ENCODE results near the gene NACAD. TPM values are rescaled to one million over a fixed set of nuclear protein-coding genes. Genes with fewer than 3 reads are reported as not detected.

The NACAD gene
- total and polyA plus RNA-seq, 2 of the 4 experiments (the other 2 are of a cell fraction): 0.54 to 2.2 TPM

DNA sequence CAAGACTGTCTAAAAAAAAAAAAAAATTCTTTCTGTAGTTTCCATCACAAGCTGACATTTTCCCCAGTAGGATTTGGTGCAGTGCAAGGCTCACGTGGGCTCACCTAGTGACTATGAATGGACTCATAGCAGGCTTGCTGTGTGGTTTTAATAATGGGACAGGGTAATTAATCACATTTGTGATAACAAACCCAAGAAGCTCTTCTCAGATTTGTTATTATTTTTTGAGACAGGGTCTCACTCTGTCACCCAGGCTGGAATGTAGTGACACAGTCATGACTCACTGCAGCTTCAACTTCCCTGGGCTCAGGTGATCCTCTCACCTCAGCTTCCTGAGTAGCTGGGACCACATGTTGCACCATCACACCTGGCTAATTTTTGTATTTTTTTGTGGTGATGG lies 40.0 kb downstream of the NACAD start:
- no peak for TF ChIP-seq MAFK (IDR thresholded peaks at IDR 0.05; ENCODE audit: low read depth, low read length)
- no peak for TF ChIP-seq MAZ (IDR thresholded peaks at IDR 0.05; ENCODE audit: borderline replicate concordance, low read depth, low read length)
- TF ChIP-seq NFE2L2 (IDR thresholded peaks at IDR 0.05; ENCODE audit: low read depth, low read length): no peak
- TF ChIP-seq, protein P1, sequence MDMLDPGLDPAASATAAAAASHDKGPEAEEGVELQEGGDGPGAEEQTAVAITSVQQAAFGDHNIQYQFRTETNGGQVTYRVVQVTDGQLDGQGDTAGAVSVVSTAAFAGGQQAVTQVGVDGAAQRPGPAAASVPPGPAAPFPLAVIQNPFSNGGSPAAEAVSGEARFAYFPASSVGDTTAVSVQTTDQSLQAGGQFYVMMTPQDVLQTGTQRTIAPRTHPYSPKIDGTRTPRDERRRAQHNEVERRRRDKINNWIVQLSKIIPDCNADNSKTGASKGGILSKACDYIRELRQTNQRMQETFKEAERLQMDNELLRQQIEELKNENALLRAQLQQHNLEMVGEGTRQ (IDR thresholded peaks at IDR 0.05; ENCODE audit: low read depth, low read length): no peak
- TF ChIP-seq RFX5 (IDR thresholded peaks at IDR 0.05; ENCODE audit: low read depth, low read length): no peak
- TF ChIP-seq POLR2A (IDR thresholded peaks at IDR 0.05; ENCODE audit: low read depth, low read length): no peak
- no peak for TF ChIP-seq BHLHE40 (IDR thresholded peaks at IDR 0.05; ENCODE audit: low read depth, low read length)
- no CpG with 5 or more reads among the region's 1 CpG for WGBS, 2 experiments (ENCODE audit: extremely low coverage in 2 of 2, insufficient read length in 1 of 2)
- CTCF ChIA-PET: interaction anchor here (1.0 kb wide), 1 partner anchor 25 kb away, joined by 4 read pairs; no protein-coding TSS in a partner anchor
- H2BK5ac ChIP-seq (ENCODE audit: low read depth, low read length, poor library complexity, severe bottlenecking): no peak overlapping the region
- H4K91ac ChIP-seq (ENCODE audit: insufficient read depth, low read depth, low read length): no peak overlapping the region
- H3K79me1 ChIP-seq (ENCODE audit: low read depth in 1 of 2, low read length in 2 of 2): peaks cover 16 to 52% of the 10 kb centered on the region in 2 experiments
- intact Hi-C loops (cut with micrococcal nuclease) (no loop called here), dilution Hi-C loops (cut with HindIII; ENCODE audit: low sequenced_read_pairs, unreplicated experiment) (no loop called here), in situ Hi-C loops (cut with MboI; ENCODE audit: low sequenced_read_pairs) (no loop called here)
- no peak overlapping the region for H2BK120ac ChIP-seq (ENCODE audit: low read depth, low read length)
- H3K27me3 ChIP-seq (ENCODE audit: control insufficient read depth, insufficient read depth, low read length): no peaks in the 10 kb centered on the region
- no peak overlapping the region for H3K23ac ChIP-seq (ENCODE audit: low read depth, low read length)
- no peak overlapping the region for H2AK5ac ChIP-seq (ENCODE audit: low read depth, low read length)
- H3K4me1 ChIP-seq (ENCODE audit: control insufficient read depth, insufficient read depth, low read length): no peaks in the 10 kb centered on the region
- no peak overlapping the region for H3K27ac ChIP-seq (ENCODE audit: insufficient read depth, low read length)
- no peak overlapping the region for H3K4ac ChIP-seq (ENCODE audit: low read depth, low read length)
- H4K8ac ChIP-seq (ENCODE audit: low read depth in 2 of 2, low read length in 2 of 2): no peak overlapping the region
- peaks cover 9% of the 10 kb centered on the region for H3K36me3 ChIP-seq (ENCODE audit: control insufficient read depth, insufficient read depth, low read length)
- no peak overlapping the region for H2BK20ac ChIP-seq (ENCODE audit: low read depth, low read length)
- H3K56ac ChIP-seq (ENCODE audit: extremely low read depth, insufficient read depth, low read length): no peak overlapping the region
- POLR2A ChIA-PET (ENCODE audit: unreplicated experiment): no interaction called here
- no peak overlapping the region for H2AFZ ChIP-seq (replicated peaks; ENCODE audit: low read length, poor library complexity)
- no TSS peak for BruUV-seq (replicated peaks)
- H3K9ac ChIP-seq (ENCODE audit: low read depth, low read length): no peak overlapping the region
- no peak overlapping the region for H2AK9ac ChIP-seq (replicated peaks; ENCODE audit: low read depth, low read length, poor library complexity)
- DNase-seq: no peak
- H3K9me3 ChIP-seq (ENCODE audit: control insufficient read depth, insufficient read depth, low read length): no peaks in the 10 kb centered on the region
- H4K20me1 ChIP-seq (ENCODE audit: insufficient read depth, low read length): peaks cover 11% of the 10 kb centered on the region; the same call in 1 of the 2 replicates
- no peak overlapping the region for H3K4me3 ChIP-seq (ENCODE audit: insufficient read depth, low read depth, low read length)
- H3K18ac ChIP-seq (ENCODE audit: low read depth, low read length): no peak overlapping the region
- no peak overlapping the region for H3K14ac ChIP-seq (replicated peaks; ENCODE audit: low read depth, low read length)
- no peak for ATAC-seq (ENCODE audit: low read depth)
- H3K9me1 ChIP-seq (ENCODE audit: insufficient read depth, low read length): peaks cover 3% of the 10 kb centered on the region; the same call in 1 of the 2 replicates
- H3K4me2 ChIP-seq (ENCODE audit: low read depth, low read length): no peak overlapping the region
- H2BK15ac ChIP-seq (ENCODE audit: low read depth, low read length): no peak overlapping the region
- H4K5ac ChIP-seq (ENCODE audit: low read depth, low read length): no peak overlapping the region
